Ovary (tissue), 9 donors: Measurements from ENCODE around the gene APOH. TPM values are rescaled to one million over a fixed set of nuclear protein-coding genes. Genes with fewer than 3 reads are reported as not detected.

Experiments
- DNase-seq, 5 donors: peaks; one replicate each; pipeline ENCODE4 v3.0.0-alpha.2; 2019 to 2020
- H3K27ac ChIP-seq, 2 donors: fragments of 200-600 bp; one replicate each; pipeline versions ENCODE4 v1.5.1 to v1.8.0; 2019 to 2022
- H3K27me3 ChIP-seq: fragments of 200-600 bp; one replicate; pipeline ENCODE4 v1.8.0; 2022
- H3K36me3 ChIP-seq: fragments of 200-600 bp; sonication (generic); one replicate; pipeline ENCODE4 v1.5.1; 2019
- H3K4me1 ChIP-seq: one replicate; pipeline ENCODE4 v1.8.1; 2013; ENCODE audit warnings: mild to moderate bottlenecking, moderate library complexity; ENCODE audit not compliant: insufficient read depth
- H3K4me3 ChIP-seq: fragments of 200-600 bp; sonication (generic); one replicate; pipeline ENCODE4 v1.5.1; 2017
- H3K9me3 ChIP-seq, 2 donors: fragments of 200-600 bp in 1 of 2; sonication (generic) in 1 of 2; one replicate each; pipeline versions ENCODE4 v1.5.1 to v1.8.1; 2013 to 2019; ENCODE audit warnings: mild to moderate bottlenecking in 1 of 2, moderate library complexity in 1 of 2
- CTCF ChIP-seq, 3 donors: fragments of 450-650 bp in 2 of 3; fragments of 200-600 bp in 1 of 3; IDR thresholded peaks; one replicate each; pipeline versions ENCODE4 v1.5.1 to v1.8.0; 2016 to 2022; ENCODE audit warnings: antibody characterized with exemption in 3 of 3, mild to moderate bottlenecking in 1 of 3
- EP300 ChIP-seq: sonication (generic); formaldehyde crosslinking; IDR thresholded peaks from one replicate; pipeline ENCODE4 v1.6.1; 2017; ENCODE audit warnings: antibody characterized with exemption
- POLR2A ChIP-seq: fragments of 450-650 bp; IDR thresholded peaks from one replicate; pipeline ENCODE4 v1.6.1; 2017; ENCODE audit warnings: antibody characterized with exemption, mild to moderate bottlenecking, moderate library complexity
- WGBS, 3 donors: extraction: QIAGEN DNeasy Blood & Tissue Kit in 1 of 3; methylation state at CpG; one replicate each; pipeline versions ENCODE4 v1.1.5 to v1.1.7; 2013 to 2017; 5-methylcytosine and 5-hydroxymethylcytosine counted together
- intact Hi-C, 4 donors: fragments of 100-400 bp; cut with DNase I; formaldehyde crosslinking; loops; one replicate each; pipeline versions ENCODE4 v1.11.0 to v1.15.1; 2022 to 2023
- polyA plus RNA-seq, 2 donors: library from polyadenylated mRNA; stranded (reverse); fragments of 200-250 nt in 1 of 2; fragments of 350-450 nt in 1 of 2; fragmentation: Illumina TruSeq in 1 of 2; extraction: RNeasy Lipid Tissue Mini Kit (QIAGEN cat#74804) in 1 of 2; gene quantifications; one replicate each; pipeline ENCODE4 v1.2.3, GENCODE V29; 2013 to 2014
- total RNA-seq, 7 donors: library from RNA; depleted of rRNA in 2 of 7; stranded (reverse); fragments of >200 nt in 2 of 7; fragmentation: NEBNext Ultra II Directional in 3 of 7; extraction: Animal tissue kit (Norgen Biotek cat#: 25700) in 3 of 7; gene quantifications; one replicate each; pipeline versions ENCODE4 v1.1.0 to v1.2.4, GENCODE V29; 2016 to 2023
- donor health status: DM: no; HTN: no; CAD: no; lungs with moderate emphysema.
- donor health status: DM: no; HTN: no; CAD: no.
- donor health status: Bipolar disorder and iron deficiency.
- donor health status: DM: yes; HTN: yes; CAD: no.
- donor health status: DM: no; HTN: no; CAD: no.
- donor health status: DM: yes; HTN: yes; CAD: no.

The APOH gene
- total and polyA plus RNA-seq, 9 donors, result 0.32 to 2.6 (median 0.82) TPM; not detected in 4

- no peaks in the 10 kb centered on the region for H3K9me3 ChIP-seq
- H3K36me3 ChIP-seq, result no peaks in the 10 kb centered on the region
- intact Hi-C loops, result no loop called here
- 87 to 89% (median 87%) methylated on average over 3 of the region's 3 CpGs for WGBS, 3 donors
- H3K27me3 ChIP-seq, result no peaks in the 10 kb centered on the region
- no peak overlapping the region for H3K4me3 ChIP-seq
- TF ChIP-seq CTCF (IDR thresholded peaks at IDR 0.05), result no peak
- TF ChIP-seq POLR2A, result no peak
- TF ChIP-seq EP300, result no peak
- H3K27ac ChIP-seq, result no peak overlapping the region
- DNase-seq, result no peak
- H3K4me1 ChIP-seq, result no peaks in the 10 kb centered on the region
These were observed 5.4 kb upstream of the APOH start for GRCh38 chr17:66234611-66235010.

- DNase-seq, result no peak
- intact Hi-C loops, result no loop called here
- 81 to 86% (median 85%) methylated on average over 8 of the region's 8 CpGs for WGBS, 3 donors
These were observed 4.0 kb upstream of the APOH start for GRCh38 chr17:66233023-66233753.

GRCh38 chr17:66230922-66231591, 1.8 kb upstream of the APOH start:
- TF ChIP-seq POLR2A, result no peak
- TF ChIP-seq CTCF (IDR thresholded peaks at IDR 0.05), result no peak
- no peak for TF ChIP-seq EP300
- no peaks in the 10 kb centered on the region for H3K27me3 ChIP-seq
- H3K36me3 ChIP-seq, result no peaks in the 10 kb centered on the region
- DNase-seq, result no peak
- H3K4me3 ChIP-seq, result no peak overlapping the region
- no peak overlapping the region for H3K27ac ChIP-seq
- H3K9me3 ChIP-seq, result no peaks in the 10 kb centered on the region
- H3K4me1 ChIP-seq, result no peaks in the 10 kb centered on the region
- intact Hi-C loops, result no loop called here
- WGBS, 3 donors, result 71 to 78% (median 71%) methylated on average over 4 of the region's 4 CpGs

More at GRCh38 chr17:66233023-66233753, 4.0 kb upstream of the APOH start:
- Histone ChIP-seq H3K9me3 (no peaks in the 10 kb centered on the region), H3K4me3 (no peak overlapping the region), H3K36me3 (no peaks in the 10 kb centered on the region), H3K27me3 (no peaks in the 10 kb centered on the region), H3K4me1 (no peaks in the 10 kb centered on the region), H3K27ac (no peak overlapping the region)
- TF ChIP-seq POLR2A (no peak), CTCF (IDR thresholded peaks at IDR 0.05) (no peak), EP300 (no peak)

GRCh38 chr17:66229783-66230538, 746 bp upstream of the APOH start:
- WGBS, 3 donors, result 59 to 64% (median 62%) methylated on average over 4 of the region's 4 CpGs
- intact Hi-C loops, result no loop called here

More at GRCh38 chr17:66229783-66230538, 746 bp upstream of the APOH start:
- H3K4me1 ChIP-seq, result no peaks in the 10 kb centered on the region
- TF ChIP-seq POLR2A (no peak), CTCF (IDR thresholded peaks at IDR 0.05) (no peak), EP300 (no peak)
- no peak overlapping the region for H3K27ac ChIP-seq
- H3K9me3 ChIP-seq, result no peaks in the 10 kb centered on the region
- no peaks in the 10 kb centered on the region for H3K27me3 ChIP-seq
- no peak overlapping the region for H3K4me3 ChIP-seq
- DNase-seq, result no peak
- H3K36me3 ChIP-seq, result no peaks in the 10 kb centered on the region
